NB4 (cell line): ENCODE results near the gene KRTAP10-8.

Source experiments
- POLR2A ChIP-seq: IDR thresholded peaks from 2 replicates; pipeline ENCODE4 v1.6.1; 2011; ENCODE audit warnings: mild to moderate bottlenecking; ENCODE audit not compliant: insufficient read length; ENCODE audit errors: extremely low read depth
- TF ChIP-seq, protein P1 (sequence below): IDR thresholded peaks from one replicate; pipeline ENCODE4 v1.5.1; 2012; ENCODE audit warnings: low read depth, low read length

DNA sequence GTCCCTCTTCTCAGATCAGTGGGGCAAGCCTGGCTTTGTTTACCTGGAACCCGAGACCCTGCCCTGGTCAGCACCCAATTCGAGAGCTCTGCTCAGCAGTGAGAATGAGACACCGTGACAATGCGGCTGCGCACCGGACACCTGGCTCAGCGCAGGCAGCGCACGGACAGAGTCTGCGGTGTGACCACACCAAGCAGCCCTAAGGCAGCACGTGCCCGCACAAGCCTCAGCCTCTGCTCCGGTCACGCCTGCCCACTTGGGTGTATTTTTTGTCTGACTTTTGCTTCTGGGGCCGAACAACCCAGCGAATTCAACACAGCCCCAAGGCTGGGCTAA lies 4.7 kb downstream of the KRTAP10-8 start:
- TF ChIP-seq, protein P1, sequence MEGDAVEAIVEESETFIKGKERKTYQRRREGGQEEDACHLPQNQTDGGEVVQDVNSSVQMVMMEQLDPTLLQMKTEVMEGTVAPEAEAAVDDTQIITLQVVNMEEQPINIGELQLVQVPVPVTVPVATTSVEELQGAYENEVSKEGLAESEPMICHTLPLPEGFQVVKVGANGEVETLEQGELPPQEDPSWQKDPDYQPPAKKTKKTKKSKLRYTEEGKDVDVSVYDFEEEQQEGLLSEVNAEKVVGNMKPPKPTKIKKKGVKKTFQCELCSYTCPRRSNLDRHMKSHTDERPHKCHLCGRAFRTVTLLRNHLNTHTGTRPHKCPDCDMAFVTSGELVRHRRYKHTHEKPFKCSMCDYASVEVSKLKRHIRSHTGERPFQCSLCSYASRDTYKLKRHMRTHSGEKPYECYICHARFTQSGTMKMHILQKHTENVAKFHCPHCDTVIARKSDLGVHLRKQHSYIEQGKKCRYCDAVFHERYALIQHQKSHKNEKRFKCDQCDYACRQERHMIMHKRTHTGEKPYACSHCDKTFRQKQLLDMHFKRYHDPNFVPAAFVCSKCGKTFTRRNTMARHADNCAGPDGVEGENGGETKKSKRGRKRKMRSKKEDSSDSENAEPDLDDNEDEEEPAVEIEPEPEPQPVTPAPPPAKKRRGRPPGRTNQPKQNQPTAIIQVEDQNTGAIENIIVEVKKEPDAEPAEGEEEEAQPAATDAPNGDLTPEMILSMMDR: no peak
- TF ChIP-seq POLR2A: no peak
